NCI-H446 (cell line): ENCODE measurements around the gene FOXP2.

ENCODE experiments used
- DNase-seq, 2 experiments: peaks; one replicate each; lab custom pipeline; 2025; lab: John Stamatoyannopoulos, UW

The FOXP2 gene

DNA sequence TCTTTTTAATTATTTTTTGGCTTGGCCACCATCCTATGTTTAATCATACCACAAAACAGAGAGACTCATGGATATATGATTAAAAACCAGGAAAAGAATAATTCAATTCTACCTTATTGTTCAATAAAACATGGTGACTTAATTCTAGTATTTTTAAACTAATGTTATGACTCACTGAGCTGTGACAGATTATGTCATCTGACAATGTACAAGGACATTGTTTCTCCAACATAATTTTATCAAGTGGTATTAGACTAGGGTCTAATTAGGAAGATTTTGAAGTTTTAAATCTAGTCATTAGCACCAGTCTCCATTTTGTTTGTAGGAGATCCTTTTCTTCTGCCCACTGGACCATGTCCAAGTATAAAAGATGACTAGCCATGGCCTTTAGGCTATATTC is 307.9 kb downstream of the FOXP2 start:
- no peak for DNase-seq

DNA sequence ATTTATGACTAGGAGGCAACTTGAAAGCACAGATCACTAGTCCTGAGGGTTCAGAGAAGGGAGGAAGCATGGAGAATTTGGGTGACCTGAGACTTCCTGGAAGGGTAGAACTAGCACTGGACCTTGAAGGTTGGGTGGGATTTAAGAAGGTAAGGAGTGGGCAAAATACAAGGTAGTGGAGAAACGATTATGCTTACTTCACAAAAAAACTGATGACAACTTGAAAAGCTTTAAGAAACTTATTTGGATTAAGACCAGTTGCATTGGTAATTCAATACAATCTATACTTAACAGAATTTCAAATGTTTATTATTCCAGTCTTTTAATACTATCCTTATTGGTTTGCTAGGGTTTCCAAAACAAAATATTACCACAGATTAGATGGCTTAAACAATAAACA is 308.7 kb downstream of the FOXP2 start:
- DNase-seq: no peak

DNA sequence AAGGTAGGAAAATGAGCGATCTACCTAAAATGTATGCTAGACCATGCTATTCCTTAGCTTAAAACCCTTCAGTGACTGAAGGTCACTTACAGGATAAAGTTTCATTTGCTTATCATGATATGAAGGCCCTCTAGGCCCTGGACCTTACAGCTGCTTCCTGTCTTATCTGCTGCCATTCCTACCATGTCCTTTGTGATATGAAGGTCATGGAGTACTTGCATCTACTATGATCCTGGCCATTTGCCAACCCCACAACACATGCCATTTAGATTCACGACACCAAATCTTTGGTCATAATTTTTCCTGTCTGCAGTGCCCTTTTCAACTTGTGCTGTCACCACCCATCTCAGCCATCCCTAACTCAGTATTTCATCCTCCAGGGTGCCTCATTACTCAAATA is 325.5 kb downstream of the FOXP2 start:
- DNase-seq: no peak

DNA sequence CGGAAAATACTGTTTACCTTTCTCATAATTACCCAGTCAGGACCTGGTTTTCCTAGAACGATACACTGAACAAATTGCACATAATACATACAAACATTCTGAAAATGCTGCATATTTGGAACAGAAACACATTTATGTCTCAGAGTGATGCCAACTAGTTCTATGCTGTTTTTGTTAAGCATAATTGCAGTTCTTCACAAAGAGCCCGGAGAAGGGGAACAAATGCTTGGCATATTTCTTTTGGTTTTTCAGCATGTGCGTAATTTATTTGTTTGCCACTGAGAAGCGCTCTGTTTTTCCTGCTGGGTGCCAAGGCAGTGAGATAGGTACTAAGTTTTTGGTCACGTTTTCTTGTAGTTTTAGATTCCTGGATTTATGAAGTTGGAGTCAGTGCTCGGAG is 326.3 kb downstream of the FOXP2 start:
- peak in 1 of 2 experiments; percentile 20 for DNase-seq

DNA sequence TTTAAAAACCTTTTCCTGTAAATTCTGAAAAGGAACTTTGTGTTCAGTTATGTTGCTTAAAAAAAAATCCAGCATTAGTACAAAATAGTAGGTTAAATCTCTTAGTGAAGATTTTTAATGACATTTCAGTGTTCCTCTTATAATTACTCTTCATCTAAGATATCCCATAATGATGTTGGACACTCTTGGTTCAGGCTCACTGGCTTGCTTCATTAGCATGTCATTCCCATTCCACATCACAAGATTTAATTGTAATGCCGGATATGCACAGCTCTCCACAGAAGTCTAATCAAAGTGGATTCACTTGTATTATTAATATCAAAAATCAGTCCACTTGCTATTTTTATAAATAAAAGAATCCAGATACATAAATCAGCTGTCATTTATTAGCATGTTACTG is 327.3 kb downstream of the FOXP2 start:
- DNase-seq: no peak
